Parathyroid adenoma (tissue), 2 donors: Measurements from ENCODE around the gene TOMM34.

Source experiments
- H2AFZ ChIP-seq: fragments of 300-600 bp; sonication (generic); one replicate; pipeline ENCODE4 v1.7.0; 2017; ENCODE audit warnings: antibody characterized with exemption, mild to moderate bottlenecking
- H3K27ac ChIP-seq: fragments of 300-600 bp; sonication (generic); one replicate; pipeline ENCODE4 v1.7.0; 2017
- H3K27me3 ChIP-seq: fragments of 300-600 bp; sonication (generic); one replicate; pipeline ENCODE4 v1.7.0; 2017; ENCODE audit warnings: low read length; ENCODE audit not compliant: control insufficient read depth, insufficient read depth
- H3K36me3 ChIP-seq: fragments of 300-600 bp; sonication (generic); one replicate; pipeline ENCODE4 v1.7.0; 2017; ENCODE audit warnings: low read length; ENCODE audit not compliant: control insufficient read depth, insufficient read depth
- H3K4me1 ChIP-seq: fragments of 300-600 bp; sonication (generic); one replicate; pipeline ENCODE4 v1.7.0; 2017; ENCODE audit warnings: control low read depth
- H3K4me2 ChIP-seq: fragments of 300-600 bp; sonication (generic); one replicate; pipeline ENCODE4 v1.7.0; 2017; ENCODE audit warnings: low read length
- H3K4me3 ChIP-seq: fragments of 300-600 bp; sonication (generic); one replicate; pipeline ENCODE4 v1.7.0; 2017; ENCODE audit warnings: low read depth, low read length
- H3K79me2 ChIP-seq: fragments of 300-600 bp; sonication (generic); one replicate; pipeline ENCODE4 v1.7.0; 2017; ENCODE audit warnings: control low read depth
- H3K9ac ChIP-seq: fragments of 300-600 bp; sonication (generic); one replicate; pipeline ENCODE4 v1.7.0; 2017; ENCODE audit warnings: mild to moderate bottlenecking
- H3K9me3 ChIP-seq: fragments of 300-600 bp; sonication (generic); one replicate; pipeline ENCODE4 v1.7.0; 2017; ENCODE audit warnings: low read length; ENCODE audit not compliant: control insufficient read depth
- CTCF ChIP-seq: fragments of 300-600 bp; sonication (generic); IDR thresholded peaks from one replicate; pipeline ENCODE4 v1.7.0; 2017; ENCODE audit warnings: antibody characterized with exemption, mild to moderate bottlenecking
- donor health status: primary hyperparathyroidism.

Gene TOMM34

DNA sequence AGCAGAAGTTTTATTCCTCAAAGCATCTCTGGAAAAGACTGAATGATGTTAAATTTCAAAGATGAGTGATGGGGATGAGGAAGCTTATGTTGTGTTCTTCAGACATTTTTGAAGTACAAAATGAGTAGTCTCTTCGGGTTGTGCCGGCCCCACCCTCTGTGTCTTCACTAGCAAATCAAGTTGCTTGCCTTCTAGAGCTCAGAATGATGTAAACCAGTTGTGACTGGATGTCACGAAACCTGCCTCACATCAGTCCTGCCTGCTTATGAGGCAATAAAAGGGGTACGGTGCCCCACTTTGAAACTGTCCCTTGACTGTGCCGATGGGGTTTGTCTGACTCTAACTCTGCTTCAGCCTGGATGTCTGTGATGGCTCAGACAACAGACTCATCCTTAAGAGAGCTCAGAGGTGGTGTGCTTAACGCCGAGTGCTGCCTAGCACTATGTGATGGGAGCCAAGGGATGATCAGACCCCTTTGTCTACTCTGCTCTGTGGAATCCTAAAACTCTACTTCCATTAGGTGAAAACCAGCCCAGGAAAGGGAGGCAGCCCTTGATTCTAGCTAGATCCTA lies 19.0 kb downstream of the TOMM34 start:
- H3K9me3 ChIP-seq = no peaks in the 10 kb centered on the region

GRCh38 chr20:44938637-44939036 lies 21.6 kb downstream of the TOMM34 start:
- Histone ChIP-seq H3K9ac (no peak overlapping the region), H3K27me3 (no peaks in the 10 kb centered on the region), H3K27ac (no peak overlapping the region), H3K9me3 (no peaks in the 10 kb centered on the region), H3K4me2 (no peak overlapping the region), H3K4me1 (no peaks in the 10 kb centered on the region), H3K4me3 (no peak overlapping the region), H3K79me2 (no peaks in the 10 kb centered on the region), H2AFZ (no peak overlapping the region), H3K36me3 (no peaks in the 10 kb centered on the region)
- no peak for TF ChIP-seq CTCF

More for the DNA sequence above, 19.0 kb downstream of the TOMM34 start:
- H3K79me2 ChIP-seq = no peaks in the 10 kb centered on the region
- H3K4me2 ChIP-seq = no peak overlapping the region
- no peak overlapping the region for H3K9ac ChIP-seq
- no peak overlapping the region for H2AFZ ChIP-seq
- no peak for TF ChIP-seq CTCF
- no peaks in the 10 kb centered on the region for H3K4me1 ChIP-seq
- no peaks in the 10 kb centered on the region for H3K27me3 ChIP-seq
- no peak overlapping the region for H3K27ac ChIP-seq
- no peaks in the 10 kb centered on the region for H3K36me3 ChIP-seq
- H3K4me3 ChIP-seq = no peak overlapping the region

DNA sequence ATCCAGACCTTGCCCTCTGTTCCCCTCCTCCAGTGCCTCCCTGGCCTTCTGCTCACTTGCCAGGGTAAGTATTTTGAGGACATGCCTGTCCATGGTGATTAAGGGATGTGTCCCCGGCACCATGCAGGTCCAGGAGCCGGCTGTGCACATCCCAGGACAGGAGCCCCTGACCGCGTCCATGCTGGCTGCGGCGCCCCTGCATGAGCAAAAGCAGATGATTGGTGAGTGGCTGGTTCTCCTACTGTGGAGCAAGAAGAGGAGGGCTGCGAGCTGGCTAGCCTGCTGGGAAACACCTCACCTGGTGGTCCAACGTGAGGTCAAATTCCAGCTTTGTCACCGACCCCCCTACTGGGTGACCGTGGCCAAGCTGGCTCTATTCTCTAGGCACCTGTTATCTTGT lies 23.7 kb downstream of the TOMM34 start:
- Histone ChIP-seq H3K9me3 (no peaks in the 10 kb centered on the region), H3K4me1 (no peaks in the 10 kb centered on the region), H3K9ac (no peak overlapping the region), H3K4me3 (no peak overlapping the region), H2AFZ (no peak overlapping the region), H3K4me2 (no peak overlapping the region), H3K36me3 (no peaks in the 10 kb centered on the region), H3K27me3 (no peaks in the 10 kb centered on the region), H3K79me2 (no peaks in the 10 kb centered on the region), H3K27ac (no peak overlapping the region)
- TF ChIP-seq CTCF = no peak

GRCh38 chr20:44932916-44933315 lies 27.3 kb downstream of the TOMM34 start:
- Histone ChIP-seq H3K9ac (no peak overlapping the region), H3K9me3 (no peaks in the 10 kb centered on the region), H3K27me3 (no peaks in the 10 kb centered on the region), H3K4me2 (no peak overlapping the region), H2AFZ (no peak overlapping the region), H3K36me3 (no peaks in the 10 kb centered on the region), H3K4me3 (no peak overlapping the region), H3K27ac (no peak overlapping the region), H3K4me1 (no peaks in the 10 kb centered on the region), H3K79me2 (no peaks in the 10 kb centered on the region)
- TF ChIP-seq CTCF = no peak

GRCh38 chr20:44931911-44932310 lies 28.3 kb downstream of the TOMM34 start:
- H3K9ac ChIP-seq = no peak overlapping the region
- H3K27ac ChIP-seq = no peak overlapping the region
- H3K27me3 ChIP-seq = no peaks in the 10 kb centered on the region
- no peaks in the 10 kb centered on the region for H3K79me2 ChIP-seq
- H3K9me3 ChIP-seq = no peaks in the 10 kb centered on the region
- H3K4me1 ChIP-seq = no peaks in the 10 kb centered on the region
- no peak for TF ChIP-seq CTCF
- no peak overlapping the region for H3K4me2 ChIP-seq
- H3K4me3 ChIP-seq = no peak overlapping the region
- H3K36me3 ChIP-seq = no peaks in the 10 kb centered on the region
- H2AFZ ChIP-seq = no peak overlapping the region
